Lower leg skin (tissue), 4 donors: Measurements from ENCODE around the gene CST4. TPM values are rescaled to one million over a fixed set of nuclear protein-coding genes. Genes with fewer than 3 reads are reported as not detected.
A peak's percentile ranks its signal among the peaks of the same experiment; 100 is the strongest.
"Not testable (repeated sequence)": the region's sequence is repeated elsewhere in the genome, so short reads cannot be mapped to it uniquely, and the experiment has no call there.

Source experiments
- DNase-seq, 2 donors: peaks; one replicate each; pipeline ENCODE4 v3.0.0-alpha.2; 2019; ENCODE audit warnings: low spot score in 2 of 2
- H3K4me3 ChIP-seq: fragments of 200-600 bp; sonication (generic); 2 replicates; pipeline ENCODE4 v1.5.1; 2017; ENCODE audit warnings: mild to moderate bottlenecking, low read depth; ENCODE audit not compliant: poor library complexity, severe bottlenecking
- POLR2A ChIP-seq, 2 donors: fragments of 450-650 bp; IDR thresholded peaks; one replicate each; pipeline ENCODE4 v1.6.1; 2016 to 2017; ENCODE audit warnings: antibody characterized with exemption in 2 of 2, mild to moderate bottlenecking in 1 of 2, moderate library complexity in 1 of 2
- WGBS, 2 donors: methylation state at CpG; one replicate each; pipeline ENCODE4 v1.1.5; 2018; 5-methylcytosine and 5-hydroxymethylcytosine counted together
- intact Hi-C: fragments of 100-400 bp; cut with DNase I; formaldehyde crosslinking; loops from one replicate; pipeline ENCODE4 v1.15.0; 2023; ENCODE audit warnings: low total_unique reads
- total RNA-seq, 4 donors: library from RNA; depleted of rRNA; stranded (reverse); fragments of >200 nt; gene quantifications; one replicate each; pipeline ENCODE4 v1.1.0, GENCODE V29; 2016
- TF ChIP-seq, protein P1 (sequence below), 3 donors: fragments of 450-650 bp; IDR thresholded peaks; one replicate each; pipeline ENCODE4 v1.5.1; 2016; ENCODE audit warnings: antibody characterized with exemption in 3 of 3, mild to moderate bottlenecking in 3 of 3, moderate library complexity in 2 of 3

Gene CST4
- total RNA-seq, 4 donors from 2014 or later: not detected

DNA sequence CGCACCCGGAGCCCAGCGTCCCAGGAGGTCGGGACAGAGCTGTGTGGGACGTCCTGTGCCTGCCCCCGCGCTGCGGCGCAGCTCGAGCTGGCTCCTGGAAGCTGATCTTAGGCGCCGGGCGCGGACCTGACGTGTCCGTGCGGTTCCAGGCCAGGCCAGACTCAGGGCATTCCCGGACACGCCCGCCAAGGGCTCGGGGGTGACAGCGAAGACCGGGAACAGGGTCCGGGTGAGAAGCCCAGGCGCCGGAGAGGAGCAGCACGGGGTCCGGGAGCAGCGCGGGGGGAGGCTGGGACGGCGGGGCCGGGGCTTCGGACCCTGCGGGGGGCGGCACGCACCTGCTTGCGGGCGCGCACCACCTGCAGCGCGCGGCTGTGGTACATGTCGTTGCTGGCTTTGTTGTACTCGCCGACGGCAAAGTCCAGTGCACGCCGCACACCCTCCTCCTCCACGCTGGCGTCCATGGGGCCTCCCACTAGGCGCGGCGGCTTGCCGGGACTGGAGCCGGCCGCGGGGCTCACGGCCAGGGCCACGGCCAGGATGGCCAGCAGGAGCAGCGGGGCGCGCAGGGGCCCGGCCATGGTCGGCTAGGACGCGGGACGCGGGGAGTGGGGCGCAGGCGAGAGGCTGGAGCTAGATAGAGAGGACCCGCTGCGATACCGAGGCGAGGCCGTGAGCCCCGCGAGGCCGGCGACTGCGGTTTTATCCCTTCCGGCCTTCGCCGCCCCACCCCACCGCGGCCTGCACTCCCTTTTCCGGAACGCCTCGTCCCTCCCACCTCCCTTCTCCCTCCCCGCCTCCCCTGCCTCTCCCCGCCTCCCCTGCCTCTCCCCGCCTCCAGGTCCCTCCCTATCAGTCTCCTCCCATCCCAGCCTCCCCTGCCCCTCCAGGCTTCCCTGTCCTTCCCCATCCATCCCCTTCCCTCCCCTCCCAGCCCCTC is 51.3 kb downstream of the CST4 start, which contains the start of gene CST3:
Gene CST3 (minus strand): TSS at position 674 of the 940 bp plus-strand sequence. CDS start 93 bp downstream, at position 581.
- WGBS, 2 donors: 1% methylated on average over 30 to 63 of the region's 92 CpGs
- peak; percentile 90 to 98 for DNase-seq
- intact Hi-C loops: no loop called here
- H3K4me3 ChIP-seq: peak within 1 kb of the TSS; percentile 90
- TF ChIP-seq, protein P1, sequence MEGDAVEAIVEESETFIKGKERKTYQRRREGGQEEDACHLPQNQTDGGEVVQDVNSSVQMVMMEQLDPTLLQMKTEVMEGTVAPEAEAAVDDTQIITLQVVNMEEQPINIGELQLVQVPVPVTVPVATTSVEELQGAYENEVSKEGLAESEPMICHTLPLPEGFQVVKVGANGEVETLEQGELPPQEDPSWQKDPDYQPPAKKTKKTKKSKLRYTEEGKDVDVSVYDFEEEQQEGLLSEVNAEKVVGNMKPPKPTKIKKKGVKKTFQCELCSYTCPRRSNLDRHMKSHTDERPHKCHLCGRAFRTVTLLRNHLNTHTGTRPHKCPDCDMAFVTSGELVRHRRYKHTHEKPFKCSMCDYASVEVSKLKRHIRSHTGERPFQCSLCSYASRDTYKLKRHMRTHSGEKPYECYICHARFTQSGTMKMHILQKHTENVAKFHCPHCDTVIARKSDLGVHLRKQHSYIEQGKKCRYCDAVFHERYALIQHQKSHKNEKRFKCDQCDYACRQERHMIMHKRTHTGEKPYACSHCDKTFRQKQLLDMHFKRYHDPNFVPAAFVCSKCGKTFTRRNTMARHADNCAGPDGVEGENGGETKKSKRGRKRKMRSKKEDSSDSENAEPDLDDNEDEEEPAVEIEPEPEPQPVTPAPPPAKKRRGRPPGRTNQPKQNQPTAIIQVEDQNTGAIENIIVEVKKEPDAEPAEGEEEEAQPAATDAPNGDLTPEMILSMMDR (IDR thresholded peaks at IDR 0.05): no peak
- no peak for TF ChIP-seq POLR2A (IDR thresholded peaks at IDR 0.05)

DNA sequence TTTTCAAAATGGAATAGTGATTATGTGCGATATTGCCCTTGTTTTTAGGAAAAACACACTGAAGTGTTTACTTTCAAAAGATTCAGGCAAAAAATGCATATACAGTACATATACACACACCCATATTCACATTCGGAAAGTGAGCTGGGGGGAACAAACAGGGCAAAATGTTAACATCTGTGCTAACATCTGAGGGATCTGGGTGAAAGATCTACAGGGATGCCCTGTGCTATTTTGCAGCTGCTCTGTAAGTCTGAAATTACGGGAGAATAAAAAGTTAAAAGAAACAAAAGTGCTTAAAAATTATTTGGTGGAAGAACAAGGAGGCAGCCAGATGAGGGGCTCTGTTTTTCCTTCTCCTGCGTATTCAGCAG is 51.9 kb downstream of the CST4 start:
- TF ChIP-seq, protein P1 (IDR thresholded peaks at IDR 0.05): no peak
- TF ChIP-seq POLR2A (IDR thresholded peaks at IDR 0.05): no peak
- WGBS, 2 donors: 10 to 18% methylated on average over 4 of the region's 4 CpGs
- peak overlapping the region; percentile 90 for H3K4me3 ChIP-seq
- no peak for DNase-seq
- intact Hi-C loops: no loop called here

DNA sequence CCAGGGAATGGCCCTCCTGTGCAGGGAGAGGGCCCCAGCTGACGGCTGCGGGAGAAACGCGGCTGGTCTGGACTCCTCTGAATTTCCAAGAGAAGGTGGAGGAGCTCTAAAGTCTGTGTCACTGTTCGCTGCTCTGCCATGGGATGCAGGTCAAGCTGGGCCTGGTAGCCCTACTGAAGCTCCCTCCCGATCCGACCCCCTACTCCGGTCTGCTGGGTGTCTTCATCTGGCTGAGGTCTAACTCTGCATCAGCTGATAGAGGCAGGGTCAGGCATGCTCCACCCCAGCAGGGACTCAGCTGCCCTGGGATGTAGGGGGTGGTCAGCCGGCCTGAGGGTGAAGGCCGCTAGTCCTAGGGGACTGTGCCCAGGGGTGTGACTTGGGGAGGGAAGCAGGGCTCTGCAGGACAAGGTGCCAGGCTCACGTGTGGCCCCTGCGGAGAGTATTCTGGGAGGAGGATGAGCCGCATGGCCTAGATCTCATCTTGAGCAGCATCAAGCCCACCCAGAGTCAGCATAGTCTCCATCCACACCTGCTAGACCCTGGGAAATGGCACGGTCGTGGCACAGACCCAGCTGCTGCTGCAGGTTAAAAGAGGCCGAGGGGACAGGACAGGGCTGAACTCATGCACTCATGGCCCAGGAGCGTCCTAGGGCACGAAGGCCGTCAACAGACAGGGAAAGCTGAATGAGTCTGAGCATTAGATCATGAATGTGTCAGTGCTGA is 52.5 kb downstream of the CST4 start:
- H3K4me3 ChIP-seq: peak overlapping the region; percentile 90
- WGBS, 2 donors: 64 to 67% methylated on average over 16 to 18 of the region's 19 CpGs
- TF ChIP-seq, protein P1 (IDR thresholded peaks at IDR 0.05): no peak
- TF ChIP-seq POLR2A (IDR thresholded peaks at IDR 0.05): no peak
- intact Hi-C loops: no loop called here
- no peak for DNase-seq

DNA sequence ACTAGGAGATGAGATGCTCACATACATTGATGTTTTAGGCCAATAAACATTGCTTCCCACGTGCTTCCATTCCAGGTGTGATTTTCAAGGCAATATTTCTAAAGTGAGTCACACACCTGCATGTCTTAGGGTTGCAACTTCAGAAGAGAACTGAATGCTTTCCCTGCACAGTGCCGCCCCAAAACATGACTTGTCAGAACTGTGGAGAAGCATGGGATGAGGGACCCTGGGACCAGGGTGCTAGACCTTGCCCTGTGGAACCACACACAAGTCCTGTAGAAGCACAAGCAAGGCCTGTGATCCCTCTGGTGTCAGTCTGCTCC is 53.1 kb downstream of the CST4 start:
- H3K4me3 ChIP-seq, intact Hi-C loops: not testable (repeated sequence)

More for the DNA sequence above, 53.1 kb downstream of the CST4 start:
- 48 to 60% methylated on average over 2 of the region's 2 CpGs for WGBS, 2 donors
- not testable (repeated sequence) for DNase-seq

Other genes with a start within 250 kb of the CST4 start
- gene CSTL1, start 249.4 kb downstream of the CST4 start, total RNA-seq: not detected
- not detected for gene CST11, start 236.2 kb downstream of the CST4 start, total RNA-seq
- gene CST8, start 197.9 kb downstream of the CST4 start, total RNA-seq: not detected
- not detected for gene CST9L, start 120.6 kb downstream of the CST4 start, total RNA-seq
- gene CST9, start 83.1 kb downstream of the CST4 start, total RNA-seq: not detected
- gene CST3, start 51.1 kb downstream of the CST4 start, total RNA-seq: 100 to 1,000 TPM; 348 to 760 (median 498) TPM
- 1 to 10 TPM in 1 of 4 donors, not detected in 3; 6.8 TPM for gene CST1, start 61.9 kb upstream of the CST4 start, total RNA-seq
- not detected for gene CST2, start 137.7 kb upstream of the CST4 start, total RNA-seq
- gene CST5, start 190.7 kb upstream of the CST4 start, total RNA-seq: not detected